OCI-LY7 (cell line): ENCODE data around the gene GTSF1L. TPM values are rescaled to one million over a fixed set of nuclear protein-coding genes. Genes with fewer than 3 reads are reported as not detected.

ENCODE experiments used
- BruUV-seq: library from RNA; stranded (reverse); fragments of 400-500 nt; replicated peaks from 2 replicates; lab custom pipeline; 2021; lab: Mats Ljungman, UMichigan
- CTCF ChIA-PET: fragments of 300-600 bp; sonication (Branson Sonifier 250); formaldehyde crosslinking; loops from one replicate; lab custom pipeline; 2022; ENCODE audit warnings: antibody characterized with exemption; ENCODE audit not compliant: unreplicated experiment; lab: Charles Lee
- POLR2A ChIA-PET: fragments of 300-600 bp; sonication (Branson Sonifier 250); formaldehyde crosslinking; loops from one replicate; lab custom pipeline; 2022; ENCODE audit warnings: antibody characterized with exemption; lab: Charles Lee
- DNase-seq: peaks from one replicate; pipeline ENCODE4 v3.0.0-alpha.2; 2015; ENCODE audit warnings: low spot score
- H2AFZ ChIP-seq: fragments of 200-600 bp; sonication (generic), shearing (Covaris generic); 2 replicates; pipeline ENCODE4 v1.6.1; 2014; ENCODE audit warnings: mild to moderate bottlenecking, antibody characterized with exemption, low read length, moderate library complexity
- H3K27ac ChIP-seq: fragments of 200-600 bp; sonication (generic); 2 replicates; pipeline ENCODE4 v1.5.1; 2014; ENCODE audit warnings: mixed run types, low read depth, mild to moderate bottlenecking, moderate library complexity, low read length, inconsistent platforms; ENCODE audit not compliant: poor library complexity, severe bottlenecking
- H3K36me3 ChIP-seq: fragments of 200-600 bp; sonication (generic); 2 replicates; pipeline ENCODE4 v1.6.1; 2014; ENCODE audit warnings: mild to moderate bottlenecking, antibody characterized with exemption, low read length, moderate library complexity, mixed read lengths; ENCODE audit not compliant: insufficient read depth
- H3K4me1 ChIP-seq: fragments of 200-600 bp; sonication (generic); 2 replicates; pipeline ENCODE4 v1.5.1; 2014; ENCODE audit warnings: mild to moderate bottlenecking, low read length; ENCODE audit not compliant: insufficient read depth, poor library complexity, severe bottlenecking
- H3K4me2 ChIP-seq: fragments of 200-600 bp; sonication (generic); 2 replicates; pipeline ENCODE4 v1.6.1; 2014; ENCODE audit warnings: mild to moderate bottlenecking, low read length
- H3K4me3 ChIP-seq: fragments of 200-600 bp; sonication (generic); 2 replicates; pipeline ENCODE4 v1.5.1; 2014; ENCODE audit warnings: mild to moderate bottlenecking, low read depth, low read length; ENCODE audit not compliant: poor library complexity, severe bottlenecking
- H3K79me2 ChIP-seq: fragments of 200-600 bp; sonication (generic); 2 replicates; pipeline ENCODE4 v1.6.1; 2016; ENCODE audit warnings: low read depth, mild to moderate bottlenecking, low read length, moderate library complexity, mixed read lengths; ENCODE audit not compliant: insufficient read depth
- H3K9me2 ChIP-seq: fragments of 200-600 bp; sonication (generic); 2 replicates; pipeline ENCODE4 v1.6.1; 2016; ENCODE audit warnings: mild to moderate bottlenecking, low read length, mixed read lengths; ENCODE audit not compliant: insufficient read depth
- H3K9me3 ChIP-seq: fragments of 200-600 bp; sonication (generic); 2 replicates; pipeline ENCODE4 v1.6.1; 2014; ENCODE audit warnings: mild to moderate bottlenecking, mixed run types, low read length, mixed read lengths
- H4K20me1 ChIP-seq: fragments of 200-600 bp; sonication (generic); 2 replicates; pipeline ENCODE4 v1.6.1; 2014; ENCODE audit warnings: mild to moderate bottlenecking, antibody characterized with exemption, low read length, moderate library complexity, mixed read lengths; ENCODE audit not compliant: insufficient read depth
- EZH2phosphoT487 ChIP-seq: fragments of 200-600 bp; sonication (generic); IDR thresholded peaks from 2 replicates; pipeline ENCODE4 v1.6.1; 2018; ENCODE audit warnings: low read depth, borderline replicate concordance, mild to moderate bottlenecking, mixed run types, antibody characterized with exemption, low read length, moderate library complexity, mixed read lengths
- intact Hi-C: fragments of 100-400 bp; cut with micrococcal nuclease; formaldehyde crosslinking; loops from one replicate; pipeline ENCODE4 v1.10.0; 2022; ENCODE audit not compliant: unreplicated experiment
- total RNA-seq, 2 experiments: library from RNA; depleted of rRNA in 1 of 2; stranded (reverse); fragments of >200 nt in 1 of 2; shearing (Covaris generic) in 1 of 2; gene quantifications; 2 replicates each; pipeline ENCODE4 v1.2.3, GENCODE V29; 2014 to 2022
- TF ChIP-seq, protein P1 (sequence below): fragments of 200-600 bp; sonication (generic); conservative IDR thresholded peaks from 2 replicates; pipeline ENCODE4 v1.5.1; 2014; ENCODE audit warnings: mild to moderate bottlenecking, antibody characterized with exemption, low read length, moderate library complexity, mixed read lengths

The GTSF1L gene
- total RNA-seq, 2 experiments from 2014 or later, result 3.1 to 3.3 TPM

DNA sequence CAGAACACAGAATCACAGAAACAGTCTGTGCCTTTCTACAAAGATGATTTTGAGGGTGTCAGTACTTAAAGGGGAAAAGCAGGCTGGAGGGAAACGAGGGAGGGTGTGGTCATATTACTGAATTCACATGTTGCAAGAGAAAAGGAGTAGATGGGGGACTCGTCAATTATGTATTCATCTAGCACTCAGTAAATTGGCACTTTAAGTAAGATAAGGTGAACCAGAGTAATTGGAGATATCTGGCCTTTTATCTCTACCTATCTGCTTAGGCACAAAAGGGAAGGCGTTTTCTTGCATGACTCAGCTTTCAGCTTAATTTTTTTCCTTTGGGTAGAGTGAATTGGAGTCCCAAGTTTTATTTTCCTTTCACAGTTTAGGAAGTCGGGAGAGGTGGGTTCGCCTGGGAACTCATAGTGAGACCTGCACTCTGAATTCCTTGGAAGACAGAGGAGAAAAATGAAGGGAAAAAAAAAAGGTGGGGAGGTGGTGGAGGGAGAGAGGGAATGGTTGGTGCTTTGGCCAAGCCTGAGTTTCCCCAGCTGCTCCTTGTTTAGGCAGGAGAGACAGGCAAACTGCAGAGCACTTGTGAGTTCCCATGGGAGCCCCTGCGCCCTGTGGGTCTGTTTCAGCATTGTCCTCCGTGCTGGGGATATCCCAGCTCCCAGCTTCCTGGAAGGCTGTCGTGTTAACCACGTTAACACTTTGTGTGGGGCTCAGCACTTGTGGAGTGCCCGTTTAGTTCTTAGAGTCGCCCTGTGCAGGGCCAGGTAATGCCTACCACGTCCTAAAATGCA is 19.7 kb upstream of the GTSF1L start:
- Histone ChIP-seq H3K9me3 (no peaks in the 10 kb centered on the region), H3K79me2 (no peaks in the 10 kb centered on the region), H2AFZ (peak overlapping the region; percentile 96; the same call in 1 of the 2 replicates), H4K20me1 (no peaks in the 10 kb centered on the region), H3K36me3 (no peaks in the 10 kb centered on the region), H3K27ac (no peak overlapping the region), H3K4me3 (no peak overlapping the region), H3K4me1 (peaks cover 35% of the 10 kb centered on the region), H3K4me2 (peak overlapping the region; percentile 55; the same call in 1 of the 2 replicates), H3K9me2 (no peaks in the 10 kb centered on the region)
- ChIA-PET CTCF (interaction anchor here (0.5 kb wide), 1 partner anchor 18 kb away, joined by 3 read pairs; no protein-coding TSS in a partner anchor), POLR2A (no interaction called here)
- intact Hi-C loops, result loop anchor here (5.0 kb wide), 1 partner anchor 289 kb away; the partner anchor contains the start of gene SRSF6
- TF ChIP-seq, protein P1, sequence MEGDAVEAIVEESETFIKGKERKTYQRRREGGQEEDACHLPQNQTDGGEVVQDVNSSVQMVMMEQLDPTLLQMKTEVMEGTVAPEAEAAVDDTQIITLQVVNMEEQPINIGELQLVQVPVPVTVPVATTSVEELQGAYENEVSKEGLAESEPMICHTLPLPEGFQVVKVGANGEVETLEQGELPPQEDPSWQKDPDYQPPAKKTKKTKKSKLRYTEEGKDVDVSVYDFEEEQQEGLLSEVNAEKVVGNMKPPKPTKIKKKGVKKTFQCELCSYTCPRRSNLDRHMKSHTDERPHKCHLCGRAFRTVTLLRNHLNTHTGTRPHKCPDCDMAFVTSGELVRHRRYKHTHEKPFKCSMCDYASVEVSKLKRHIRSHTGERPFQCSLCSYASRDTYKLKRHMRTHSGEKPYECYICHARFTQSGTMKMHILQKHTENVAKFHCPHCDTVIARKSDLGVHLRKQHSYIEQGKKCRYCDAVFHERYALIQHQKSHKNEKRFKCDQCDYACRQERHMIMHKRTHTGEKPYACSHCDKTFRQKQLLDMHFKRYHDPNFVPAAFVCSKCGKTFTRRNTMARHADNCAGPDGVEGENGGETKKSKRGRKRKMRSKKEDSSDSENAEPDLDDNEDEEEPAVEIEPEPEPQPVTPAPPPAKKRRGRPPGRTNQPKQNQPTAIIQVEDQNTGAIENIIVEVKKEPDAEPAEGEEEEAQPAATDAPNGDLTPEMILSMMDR, result no peak
- TF ChIP-seq EZH2phosphoT487, result no peak
- BruUV-seq, result no TSS peak
- no peak for DNase-seq

DNA sequence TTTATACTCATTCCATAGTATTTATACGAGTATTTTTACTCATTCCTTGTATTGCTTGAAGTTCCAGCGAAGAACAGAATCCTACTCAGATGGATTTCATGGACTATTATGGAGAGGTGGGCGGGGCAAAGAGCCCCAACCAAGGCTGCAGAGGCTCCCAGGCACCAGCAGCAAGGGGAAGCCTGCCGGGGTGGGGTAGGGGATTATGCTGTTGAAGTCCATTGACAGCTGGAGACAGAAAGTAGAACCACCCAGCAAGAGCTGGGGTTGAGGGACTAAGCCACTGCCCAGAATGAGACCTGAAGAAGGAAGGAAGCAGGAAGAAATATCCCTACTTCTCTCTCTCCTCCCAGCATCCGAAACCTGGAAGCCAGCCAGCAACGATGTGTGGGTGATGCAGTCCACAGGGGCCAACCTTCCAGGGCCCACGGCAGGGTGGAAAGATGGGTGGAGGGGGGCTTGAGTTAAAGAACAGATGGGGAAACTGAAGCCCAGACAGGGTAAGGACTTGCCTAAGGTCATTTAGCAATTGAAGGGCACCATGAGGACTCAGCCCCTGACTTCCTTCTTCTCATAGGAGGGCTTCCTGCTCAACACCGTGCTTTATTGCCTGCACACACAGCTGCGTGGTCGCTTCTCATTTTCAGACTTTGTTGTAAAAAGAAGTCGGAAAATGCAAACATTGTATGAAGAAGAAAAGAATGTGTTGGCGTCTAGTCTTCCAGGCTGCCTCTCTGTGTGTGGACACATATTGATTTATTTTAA is 18.3 kb upstream of the GTSF1L start:
- H4K20me1 ChIP-seq, result no peaks in the 10 kb centered on the region
- ChIA-PET POLR2A (no interaction called here), CTCF (interaction anchor here (0.6 kb wide), 2 partner anchors 12 to 64 kb away, joined by 3 read pairs; no protein-coding TSS in a partner anchor)
- intact Hi-C loops, result loop anchor here (5.0 kb wide), 1 partner anchor 288 kb away; the partner anchor contains the start of gene SRSF6
- peak overlapping the region; percentile 55 for H3K4me2 ChIP-seq
- H3K36me3 ChIP-seq, result no peaks in the 10 kb centered on the region
- TF ChIP-seq, protein P1, result no peak
- TF ChIP-seq EZH2phosphoT487, result no peak
- H3K9me3 ChIP-seq, result no peaks in the 10 kb centered on the region
- H3K79me2 ChIP-seq, result no peaks in the 10 kb centered on the region
- peaks cover 25% of the 10 kb centered on the region for H3K4me1 ChIP-seq
- peak; percentile 58 for DNase-seq
- H2AFZ ChIP-seq, result peak overlapping the region; percentile 96
- BruUV-seq, result no TSS peak
- no peak overlapping the region for H3K27ac ChIP-seq
- no peaks in the 10 kb centered on the region for H3K9me2 ChIP-seq
- H3K4me3 ChIP-seq, result peak overlapping the region; percentile 4
